DND-41 (cell line): ENCODE data around the gene LPAR1.

ENCODE experiments used
- CTCF ChIP-seq: IDR thresholded peaks from 2 replicates; pipeline ENCODE4 v1.5.1; 2012; ENCODE audit warnings: borderline replicate concordance, low read length, moderate library complexity, mild to moderate bottlenecking; ENCODE audit not compliant: poor library complexity, severe bottlenecking; ENCODE audit errors: extremely low read depth
- EZH2 ChIP-seq: IDR thresholded peaks from 3 replicates; pipeline ENCODE4 v1.6.1; 2012; ENCODE audit warnings: borderline replicate concordance, low read depth, mild to moderate bottlenecking, moderate library complexity, low read length, inconsistent platforms; ENCODE audit not compliant: severe bottlenecking

DNA sequence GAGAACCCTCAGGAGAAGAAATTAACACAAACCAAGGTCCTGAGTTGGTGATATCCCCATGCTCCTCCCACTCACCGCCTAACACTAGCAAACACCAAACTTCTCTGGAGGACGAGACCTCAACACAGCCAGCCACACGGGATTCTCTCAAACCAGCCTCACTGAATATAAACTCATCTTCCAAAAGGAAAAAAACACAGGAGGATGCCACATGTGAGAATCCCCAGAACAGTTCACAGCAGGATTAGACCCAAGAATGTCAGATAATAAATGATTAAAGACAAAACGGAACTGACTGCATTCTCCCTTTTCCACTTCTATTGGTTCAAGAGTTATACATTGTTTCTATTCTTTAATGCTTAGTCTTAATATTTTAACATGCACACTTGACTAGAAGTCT lies 89.2 kb downstream of the LPAR1 start:
- TF ChIP-seq CTCF (no peak), EZH2 (no peak)
